Left lung (tissue), 10 donors: Measurements from ENCODE around the gene SF3A2. TPM values are rescaled to one million over a fixed set of nuclear protein-coding genes. Genes with fewer than 3 reads are reported as not detected.

ENCODE experiments used
- ATAC-seq: fragments of 200-7000 bp; cut with Tn5 transposase; one replicate; pipeline ENCODE4 v1.9.1; 2020; ENCODE audit warnings: moderate library complexity
- DNase-seq, 4 donors: peaks; one replicate each; pipeline ENCODE4 v3.0.0-alpha.2; 2013 to 2020
- H3K27ac ChIP-seq, 2 donors: fragments of 200-600 bp; sonication (generic) in 1 of 2; one replicate each; pipeline versions ENCODE4 v1.5.0 to v1.8.0; 2020 to 2021
- H3K27me3 ChIP-seq, 2 donors: fragments of 200-600 bp; sonication (generic) in 1 of 2; one replicate each; pipeline versions ENCODE4 v1.5.0 to v1.8.0; 2020 to 2021
- H3K36me3 ChIP-seq, 2 donors: fragments of 200-600 bp; sonication (generic) in 1 of 2; one replicate each; pipeline versions ENCODE4 v1.5.0 to v1.8.0; 2020 to 2021
- H3K4me1 ChIP-seq, 2 donors: fragments of 200-600 bp; one replicate each; pipeline ENCODE4 v1.8.0; 2021
- H3K4me3 ChIP-seq, 2 donors: fragments of 200-600 bp; sonication (generic) in 1 of 2; one replicate each; pipeline versions ENCODE4 v1.5.0 to v1.8.0; 2020 to 2021; ENCODE audit warnings: mild to moderate bottlenecking in 1 of 2
- H3K9me3 ChIP-seq, 2 donors: fragments of 200-600 bp; sonication (generic) in 1 of 2; one replicate each; pipeline versions ENCODE4 v1.5.0 to v1.8.0; 2020 to 2021
- CTCF ChIP-seq, 2 donors: fragments of 200-600 bp; sonication (generic) in 1 of 2; IDR thresholded peaks; one replicate each; pipeline versions ENCODE4 v1.5.0 to v1.8.0; 2021; ENCODE audit warnings: antibody characterized with exemption in 2 of 2
- intact Hi-C, 2 donors: fragments of 100-400 bp; cut with DNase I; formaldehyde crosslinking; loops; one replicate each; pipeline versions ENCODE4 v1.11.2 to v1.14.2; 2022
- polyA plus RNA-seq, 6 donors: library from polyadenylated mRNA; unstranded; fragments of 120-200 nt; gene quantifications; one replicate each; pipeline ENCODE4 v1.2.1, GENCODE V29; 2013; ENCODE audit not compliant: insufficient read length in 6 of 6
- total RNA-seq, 2 donors: library from RNA; stranded (reverse); fragmentation: NEBNext Ultra II Directional; extraction: Animal tissue kit (Norgen Biotek cat#: 25700); gene quantifications; one replicate each; pipeline ENCODE4 v1.2.1, GENCODE V29; 2021
- donor health status: DM: no; HTN: yes; CAD: no.
- donor health status: DM: no; HTN: no; CAD: no.

Gene SF3A2
- total and polyA plus RNA-seq, 8 donors = 50.1 to 81.5 (median 71.4) TPM

GRCh38 chr19:2251106-2252054 is 14.8 kb downstream of the SF3A2 start:
- intact Hi-C loops = no loop called here
- no peak for DNase-seq
- ATAC-seq = no peak
- Histone ChIP-seq H3K4me1 (peaks cover 23 to 47% of the 10 kb centered on the region in 2 donors), H3K4me3 (no peak overlapping the region), H3K36me3 (peaks cover 0 to 31% of the 10 kb centered on the region in 2 donors), H3K27ac (no peak overlapping the region), H3K27me3 (peaks cover 53 to 60% of the 10 kb centered on the region in 2 donors), H3K9me3 (no peaks in the 10 kb centered on the region)
- TF ChIP-seq CTCF (IDR thresholded peaks at IDR 0.05) = no peak

- DNase-seq (no peak), ATAC-seq (no peak)
- H3K27me3 ChIP-seq = peaks cover 53 to 60% of the 10 kb centered on the region in 2 donors
- no peaks in the 10 kb centered on the region for H3K9me3 ChIP-seq
- intact Hi-C loops = no loop called here
- no peak overlapping the region for H3K27ac ChIP-seq
- TF ChIP-seq CTCF (IDR thresholded peaks at IDR 0.05) = no peak
- H3K36me3 ChIP-seq = peaks cover 0 to 23% of the 10 kb centered on the region in 2 donors
- H3K4me1 ChIP-seq = peaks cover 23 to 42% of the 10 kb centered on the region in 2 donors
- no peak overlapping the region for H3K4me3 ChIP-seq
Measured at GRCh38 chr19:2252055-2252796, 15.6 kb downstream of the SF3A2 start.

- no peak for DNase-seq
- no peak for TF ChIP-seq CTCF (IDR thresholded peaks at IDR 0.05)
- Histone ChIP-seq H3K27me3 (peaks cover 53 to 60% of the 10 kb centered on the region in 2 donors), H3K36me3 (peaks cover 0 to 18% of the 10 kb centered on the region in 2 donors), H3K4me1 (peaks cover 23 to 41% of the 10 kb centered on the region in 2 donors), H3K27ac (no peak overlapping the region), H3K4me3 (peak overlapping the region in 1 of 2 donors; percentile 3), H3K9me3 (no peaks in the 10 kb centered on the region)
- ATAC-seq = no peak
- intact Hi-C loops = no loop called here
Measured at GRCh38 chr19:2252797-2253105, 16.1 kb downstream of the SF3A2 start.

- Histone ChIP-seq H3K27me3 (peaks cover 53 to 60% of the 10 kb centered on the region in 2 donors), H3K36me3 (peaks cover 0 to 11% of the 10 kb centered on the region in 2 donors), H3K4me1 (peaks cover 23 to 41% of the 10 kb centered on the region in 2 donors), H3K4me3 (peak overlapping the region in 1 of 2 donors; percentile 3), H3K9me3 (no peaks in the 10 kb centered on the region), H3K27ac (no peak overlapping the region)
- DNase-seq (no peak), ATAC-seq (no peak)
- TF ChIP-seq CTCF (IDR thresholded peaks at IDR 0.05) = no peak
- intact Hi-C loops = no loop called here
Measured at GRCh38 chr19:2253106-2254063, 16.8 kb downstream of the SF3A2 start.
